Sigmoid colon (tissue), 4 donors: ENCODE data around the gene ACBD3.

Source experiments
- POLR2A ChIP-seq, 2 donors: fragments of 450-650 bp; IDR thresholded peaks; one replicate each; pipeline ENCODE4 v1.6.1; 2016; ENCODE audit warnings: antibody characterized with exemption in 2 of 2, mild to moderate bottlenecking in 2 of 2, moderate library complexity in 2 of 2
- POLR2AphosphoS5 ChIP-seq, 4 donors: sonication (generic); formaldehyde crosslinking; IDR thresholded peaks; one replicate each; pipeline ENCODE4 v1.6.1; 2017; ENCODE audit warnings: antibody characterized with exemption in 4 of 4
- TF ChIP-seq, protein P1 (sequence below), 4 experiments: fragments of 450-650 bp in 3 of 4; fragments of 200-600 bp in 1 of 4; IDR thresholded peaks; one replicate each; pipeline ENCODE4 v1.5.1; 2016 to 2019; ENCODE audit warnings: antibody characterized with exemption in 4 of 4, mild to moderate bottlenecking in 3 of 4, moderate library complexity in 2 of 4

DNA sequence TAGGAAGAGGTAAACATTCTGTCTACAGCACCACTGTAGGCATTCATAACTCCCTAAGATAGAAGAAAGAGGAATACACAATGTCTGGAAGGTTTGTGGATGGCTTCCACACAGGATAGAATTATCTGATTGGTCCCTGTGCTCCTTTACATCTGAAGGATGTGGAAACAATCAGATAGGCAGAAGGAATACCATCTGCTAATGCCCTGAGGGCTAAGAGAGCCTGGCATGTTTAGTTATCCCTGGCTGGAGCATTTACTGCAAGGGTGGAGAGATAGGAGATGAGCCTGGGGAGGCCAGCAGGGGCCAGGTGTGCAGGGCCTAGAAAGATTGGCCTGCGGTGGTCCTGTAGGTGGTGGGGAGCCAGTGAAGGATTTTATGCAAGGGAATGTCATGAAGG is 8.6 kb upstream of the ACBD3 start:
- TF ChIP-seq POLR2A (IDR thresholded peaks at IDR 0.05) (no peak), POLR2AphosphoS5 (IDR thresholded peaks at IDR 0.05) (no peak)
- TF ChIP-seq, protein P1, sequence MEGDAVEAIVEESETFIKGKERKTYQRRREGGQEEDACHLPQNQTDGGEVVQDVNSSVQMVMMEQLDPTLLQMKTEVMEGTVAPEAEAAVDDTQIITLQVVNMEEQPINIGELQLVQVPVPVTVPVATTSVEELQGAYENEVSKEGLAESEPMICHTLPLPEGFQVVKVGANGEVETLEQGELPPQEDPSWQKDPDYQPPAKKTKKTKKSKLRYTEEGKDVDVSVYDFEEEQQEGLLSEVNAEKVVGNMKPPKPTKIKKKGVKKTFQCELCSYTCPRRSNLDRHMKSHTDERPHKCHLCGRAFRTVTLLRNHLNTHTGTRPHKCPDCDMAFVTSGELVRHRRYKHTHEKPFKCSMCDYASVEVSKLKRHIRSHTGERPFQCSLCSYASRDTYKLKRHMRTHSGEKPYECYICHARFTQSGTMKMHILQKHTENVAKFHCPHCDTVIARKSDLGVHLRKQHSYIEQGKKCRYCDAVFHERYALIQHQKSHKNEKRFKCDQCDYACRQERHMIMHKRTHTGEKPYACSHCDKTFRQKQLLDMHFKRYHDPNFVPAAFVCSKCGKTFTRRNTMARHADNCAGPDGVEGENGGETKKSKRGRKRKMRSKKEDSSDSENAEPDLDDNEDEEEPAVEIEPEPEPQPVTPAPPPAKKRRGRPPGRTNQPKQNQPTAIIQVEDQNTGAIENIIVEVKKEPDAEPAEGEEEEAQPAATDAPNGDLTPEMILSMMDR (IDR thresholded peaks at IDR 0.05), result no peak
